ENCODE results near the gene CCL17. TPM values are rescaled to one million over a fixed set of nuclear protein-coding genes. Genes with fewer than 3 reads are reported as not detected.
A peak's percentile ranks its signal among the peaks of the same experiment; 100 is the strongest.

CCL17 gene
- total RNA-seq, 2 experiments from 2014 or later = not detected

DNA sequence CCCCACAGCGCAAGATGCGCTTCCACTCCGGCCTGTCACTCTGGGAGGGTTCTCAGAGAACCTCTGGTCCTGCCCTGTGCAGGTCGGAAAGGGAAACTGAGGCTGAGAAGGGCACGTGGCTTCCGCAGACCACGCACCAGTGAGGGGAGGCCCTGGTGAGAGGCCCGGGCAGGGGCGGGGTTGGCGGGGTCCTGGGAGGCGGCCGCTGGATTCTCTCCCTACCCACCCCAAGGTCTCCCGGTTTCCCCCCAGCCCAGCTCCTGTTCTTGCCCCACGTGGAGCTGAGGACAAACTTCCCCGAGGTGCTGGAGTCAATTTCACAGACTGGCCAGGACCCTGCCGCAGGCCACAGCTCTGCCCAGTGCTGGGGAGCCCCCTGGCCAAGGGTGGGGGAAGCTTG, 11.5 kb downstream of the CCL17 start:
- Histone ChIP-seq H3K27ac (ENCODE audit: low read depth, low read length, poor library complexity, severe bottlenecking) (no peak overlapping the region), H2AFZ (ENCODE audit: low read length) (peak overlapping the region; percentile 82), H4K20me1 (ENCODE audit: insufficient read depth, low read length) (no peaks in the 10 kb centered on the region), H3K4me2 (ENCODE audit: low read length) (peak overlapping the region; percentile 73; the same call in 1 of the 2 replicates), H3K79me2 (ENCODE audit: insufficient read depth, low read depth, low read length) (no peaks in the 10 kb centered on the region), H3K36me3 (ENCODE audit: insufficient read depth, low read length) (no peaks in the 10 kb centered on the region), H3K4me3 (ENCODE audit: low read depth, low read length, poor library complexity, severe bottlenecking) (no peak overlapping the region), H3K4me1 (ENCODE audit: insufficient read depth, low read length, poor library complexity, severe bottlenecking) (peaks cover 39% of the 10 kb centered on the region), H3K9me3 (ENCODE audit: low read length) (no peaks in the 10 kb centered on the region), H3K9me2 (ENCODE audit: insufficient read depth, low read length) (no peaks in the 10 kb centered on the region)
- no peak for DNase-seq (ENCODE audit: low spot score)
- ChIA-PET POLR2A (interaction anchor here (0.5 to 1.6 kb wide), 4 partner anchors 25 to 107 kb away, joined by 3 to 8 read pairs (median 4); no protein-coding TSS in a partner anchor), CTCF (ENCODE audit: unreplicated experiment) (interaction anchor here (1.0 to 2.8 kb wide), 4 partner anchors 31 to 115 kb away, joined by 4 to 18 read pairs (median 6); partner anchors contain the start of genes CIAPIN1 and COQ9)
- TF ChIP-seq EZH2phosphoT487 (IDR thresholded peaks at IDR 0.05; ENCODE audit: borderline replicate concordance, low read depth, low read length) (no peak), CTCF (conservative IDR thresholded peaks at IDR 0.05; ENCODE audit: low read length) (no peak)
- BruUV-seq (replicated peaks) = no TSS peak
- intact Hi-C loops (cut with micrococcal nuclease; ENCODE audit: unreplicated experiment) = loop anchor here (2.0 to 10.0 kb wide), 3 partner anchors 229 to 331 kb away; partner anchors contain the start of genes PSME3IP1 and RSPRY1

DNA sequence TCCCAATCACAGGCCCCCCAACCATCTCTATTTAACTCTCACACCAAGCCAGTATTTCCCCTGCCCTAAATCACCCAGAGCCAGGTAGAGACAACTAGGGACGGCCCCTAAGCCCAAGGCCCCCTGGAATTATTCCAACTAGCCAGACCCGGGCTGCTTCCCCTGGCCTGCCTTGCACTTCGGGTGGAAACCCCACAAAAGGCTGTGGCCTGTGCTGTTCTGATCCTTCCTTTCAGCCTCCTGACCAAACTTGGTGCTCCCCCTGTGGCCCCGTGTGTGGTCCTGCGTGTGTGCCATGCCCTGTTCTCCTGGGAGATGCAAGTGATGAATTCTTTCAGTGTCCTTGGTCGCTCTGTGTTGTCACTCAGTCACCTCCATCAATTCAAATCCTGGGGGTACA, 14.9 kb downstream of the CCL17 start:
- Histone ChIP-seq H3K36me3 (ENCODE audit: insufficient read depth, low read length) (no peaks in the 10 kb centered on the region), H3K4me3 (ENCODE audit: low read depth, low read length, poor library complexity, severe bottlenecking) (no peak overlapping the region), H3K4me1 (ENCODE audit: insufficient read depth, low read length, poor library complexity, severe bottlenecking) (peaks cover 20% of the 10 kb centered on the region), H3K9me3 (ENCODE audit: low read length) (no peaks in the 10 kb centered on the region), H3K4me2 (ENCODE audit: low read length) (no peak overlapping the region), H3K27ac (ENCODE audit: low read depth, low read length, poor library complexity, severe bottlenecking) (no peak overlapping the region), H3K9me2 (ENCODE audit: insufficient read depth, low read length) (no peaks in the 10 kb centered on the region), H3K79me2 (ENCODE audit: insufficient read depth, low read depth, low read length) (no peaks in the 10 kb centered on the region), H4K20me1 (ENCODE audit: insufficient read depth, low read length) (no peaks in the 10 kb centered on the region), H2AFZ (ENCODE audit: low read length) (peak overlapping the region; percentile 98; the same call in 1 of the 2 replicates)
- no TSS peak for BruUV-seq (replicated peaks)
- intact Hi-C loops (cut with micrococcal nuclease; ENCODE audit: unreplicated experiment) = loop anchor here (1.0 to 10.0 kb wide), 3 partner anchors 100 to 235 kb away; partner anchors contain the start of genes PSME3IP1 and RSPRY1
- no peak for TF ChIP-seq CTCF (conservative IDR thresholded peaks at IDR 0.05; ENCODE audit: low read length)
- TF ChIP-seq EZH2phosphoT487 (IDR thresholded peaks at IDR 0.05; ENCODE audit: borderline replicate concordance, low read depth, low read length) = no peak
- no peak for DNase-seq (ENCODE audit: low spot score)
- ChIA-PET POLR2A (no interaction called here), CTCF (ENCODE audit: unreplicated experiment) (interaction anchor here (0.7 to 1.4 kb wide), 2 partner anchors 94 to 100 kb away, joined by 3 to 4 read pairs; no protein-coding TSS in a partner anchor)

Data from OCI-LY7 (cell line).